Suppressor macrophage treated with lipopolysaccharide for 1 hour (primary cell): ENCODE data around the gene CCKAR.
A peak's percentile ranks its signal among the peaks of the same experiment; 100 is the strongest.

Source experiments
- DNase-seq, 3 donors: peaks; one replicate each; pipeline ENCODE4 v3.0.0-alpha.2; 2020 to 2022

The CCKAR gene

DNA sequence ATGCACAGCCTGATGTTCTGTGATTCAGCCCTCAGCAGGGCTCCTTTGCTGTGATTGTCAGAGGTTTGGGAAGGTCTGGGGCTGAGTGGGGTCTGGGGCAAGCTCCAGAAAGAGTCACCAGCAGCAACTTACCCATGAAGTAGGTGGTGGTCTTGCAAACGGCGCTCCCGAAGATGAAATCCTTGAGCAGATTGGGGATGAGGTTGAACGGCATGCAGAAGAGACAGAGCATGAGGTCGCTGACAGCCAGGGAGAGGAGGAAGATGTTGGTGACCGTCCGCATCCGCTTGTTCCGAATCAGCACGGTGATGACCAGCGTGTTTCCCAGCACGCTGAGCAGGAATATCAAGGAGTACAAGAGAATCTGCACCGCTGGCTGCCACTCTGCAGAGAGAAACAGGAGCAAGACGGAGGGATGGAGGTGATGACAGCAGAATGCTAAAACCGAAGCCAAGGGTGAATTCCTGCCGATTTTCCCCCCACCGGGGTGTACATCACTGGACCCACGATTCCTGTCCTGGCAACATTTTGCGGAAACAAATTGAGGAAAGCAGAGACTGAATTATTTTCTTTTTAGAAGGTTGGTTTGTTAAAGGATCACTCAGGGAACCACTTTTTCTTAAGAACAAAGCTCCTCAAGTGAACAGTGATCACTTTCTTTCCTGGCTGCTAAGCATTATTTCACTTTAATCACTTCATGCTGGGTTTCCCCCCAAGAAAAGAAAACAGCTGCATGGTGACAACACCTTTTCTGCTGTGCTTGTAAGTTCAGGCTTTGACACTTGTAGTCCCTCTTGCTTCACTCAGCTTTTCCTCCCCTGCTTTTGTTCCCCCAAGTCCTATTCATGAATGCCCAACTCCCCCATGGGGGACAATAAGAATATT lies 941 bp downstream of the CCKAR start:
- DNase-seq = no peak

DNA sequence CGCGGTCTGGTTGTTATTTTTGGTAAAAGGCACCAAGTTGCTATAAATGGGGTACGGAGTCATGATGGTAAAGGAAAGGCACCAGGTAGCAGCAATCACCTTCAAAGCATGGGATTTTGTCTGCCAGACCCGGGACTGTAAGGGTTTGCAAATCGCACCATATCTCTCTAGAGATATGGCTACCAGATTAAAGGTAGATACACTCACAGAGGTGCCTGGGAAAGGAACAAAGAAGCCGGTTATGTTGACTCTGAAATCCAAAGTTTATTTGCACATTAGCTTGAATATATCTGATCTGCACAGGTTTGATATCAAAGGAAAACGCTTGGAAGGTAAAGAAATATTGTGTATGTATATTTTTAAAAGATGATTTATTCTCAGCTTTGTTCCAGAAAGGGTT lies 4.6 kb downstream of the CCKAR start:
- no peak for DNase-seq

DNA sequence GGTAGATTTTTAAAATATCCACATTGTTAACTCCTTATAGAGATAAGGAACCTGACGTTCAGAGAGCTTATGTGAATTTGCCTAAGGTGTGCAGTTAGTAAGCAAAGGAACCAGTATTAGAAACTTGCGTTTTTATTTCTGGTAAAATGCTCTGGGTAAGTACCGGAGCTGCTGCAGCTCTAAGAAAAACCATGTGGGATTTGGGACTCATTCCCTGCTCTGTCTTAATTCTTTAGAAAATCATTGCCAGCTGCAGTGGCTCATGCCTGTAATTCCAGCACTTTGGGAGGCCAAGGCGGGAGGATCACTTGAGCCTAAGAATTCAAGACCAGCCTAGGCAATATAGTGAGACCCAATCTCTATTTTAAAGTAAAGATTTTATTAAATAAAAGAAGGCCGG lies 5.8 kb downstream of the CCKAR start:
- no peak for DNase-seq

DNA sequence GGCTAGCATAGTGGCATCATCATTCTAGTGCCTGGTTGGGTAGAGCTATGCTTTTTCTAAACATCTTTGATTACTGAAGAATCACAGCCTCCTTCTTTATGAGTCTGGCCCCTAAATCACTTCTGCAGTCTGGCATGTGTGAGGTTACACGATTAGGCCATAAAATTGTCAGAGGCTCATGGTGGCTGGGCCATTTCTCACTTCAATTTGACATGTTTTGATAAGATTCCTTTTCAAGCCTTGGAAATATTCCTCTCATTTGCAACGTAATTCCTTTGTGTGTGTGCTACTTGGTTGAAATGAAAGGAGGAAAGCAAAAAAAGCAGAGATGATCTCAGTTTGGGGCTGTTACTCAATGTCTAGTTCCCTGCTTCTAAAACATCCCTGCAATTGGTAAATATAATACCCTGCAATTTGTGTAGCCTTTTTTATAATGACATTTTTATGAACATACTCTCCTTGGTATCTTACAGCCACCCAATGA lies 6.2 kb downstream of the CCKAR start:
- DNase-seq = no peak

DNA sequence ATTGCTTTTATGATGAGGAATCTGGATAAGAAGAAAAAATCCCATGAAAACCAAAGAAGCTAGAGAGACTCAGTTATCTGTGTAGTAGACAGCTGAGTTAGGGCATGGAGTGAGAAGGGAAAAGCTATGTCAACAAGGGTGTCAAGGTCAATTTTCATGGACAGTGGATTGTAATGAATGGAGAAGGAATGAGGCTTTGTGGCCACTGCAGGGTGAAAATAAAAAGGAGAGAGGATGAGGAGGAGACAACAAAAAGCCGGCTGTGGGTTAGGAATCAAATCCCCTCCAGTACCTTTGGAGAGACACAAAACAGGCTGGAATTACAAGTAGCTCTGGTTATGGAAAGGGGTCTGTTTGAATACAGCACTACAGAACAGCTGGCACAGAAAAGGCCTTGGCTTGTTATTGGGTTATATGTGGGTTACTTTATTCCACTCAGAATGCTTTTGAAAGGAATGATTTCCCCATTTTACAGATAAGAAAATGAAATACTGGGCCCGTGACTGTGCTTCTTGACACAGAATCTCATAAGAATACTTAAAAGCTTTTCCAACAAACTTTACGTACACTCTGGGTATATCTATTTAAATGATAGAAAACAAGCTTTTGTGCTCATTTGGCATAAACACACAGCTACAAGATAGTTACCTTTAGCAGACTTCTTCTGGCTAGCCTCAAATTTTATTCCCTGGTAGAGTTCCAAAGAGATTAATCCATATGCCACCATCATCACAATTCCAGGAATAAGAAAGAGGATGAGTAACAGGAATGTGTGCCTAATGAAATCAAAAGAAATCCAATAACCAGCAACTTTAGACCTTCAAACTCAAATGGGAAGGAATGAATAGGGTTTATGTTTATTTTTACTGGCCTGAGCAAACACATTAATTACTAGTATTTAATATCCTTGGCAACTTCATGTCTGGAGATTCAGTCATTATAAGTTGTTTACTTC lies 7.5 kb downstream of the CCKAR start:
- no peak for DNase-seq

DNA sequence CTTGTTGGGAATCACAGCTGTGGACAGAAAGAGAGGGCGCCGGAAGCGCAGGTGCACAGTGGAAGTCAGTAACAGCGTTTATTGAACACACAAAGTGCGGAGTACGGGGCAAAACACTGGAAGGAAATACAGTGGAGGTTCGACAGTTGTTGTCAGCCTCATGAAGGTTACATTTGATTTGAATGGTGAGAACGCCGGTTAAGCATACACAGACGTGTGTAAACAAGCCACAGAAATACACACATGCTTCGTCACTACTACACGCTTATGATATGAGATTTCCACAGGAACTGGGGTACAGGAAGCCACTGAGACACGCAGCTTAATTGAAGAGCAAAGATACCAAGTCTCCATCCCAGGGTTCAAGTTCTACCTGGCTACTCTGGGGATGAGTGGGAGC lies 12.0 kb downstream of the CCKAR start:
- DNase-seq = no peak

DNA sequence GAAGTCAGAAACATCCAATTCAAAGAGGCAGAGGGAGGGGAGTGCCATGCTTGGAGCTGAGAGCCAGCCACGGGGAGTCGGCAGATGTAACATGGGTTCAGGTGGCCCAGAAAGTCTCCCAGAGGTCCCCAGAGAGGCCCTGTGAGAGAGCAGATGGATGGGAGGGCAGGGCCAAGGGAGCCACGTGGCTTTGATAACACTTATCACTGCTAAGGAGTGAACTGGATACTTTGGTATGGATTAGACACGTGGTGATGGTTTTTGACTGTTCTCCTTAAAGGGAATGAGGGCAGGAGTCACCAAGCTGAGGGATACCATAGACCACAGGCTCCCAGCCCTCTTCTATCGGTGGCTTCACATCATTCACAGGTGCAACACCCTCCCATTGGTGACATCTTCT lies 13.7 kb downstream of the CCKAR start:
- DNase-seq = no peak

DNA sequence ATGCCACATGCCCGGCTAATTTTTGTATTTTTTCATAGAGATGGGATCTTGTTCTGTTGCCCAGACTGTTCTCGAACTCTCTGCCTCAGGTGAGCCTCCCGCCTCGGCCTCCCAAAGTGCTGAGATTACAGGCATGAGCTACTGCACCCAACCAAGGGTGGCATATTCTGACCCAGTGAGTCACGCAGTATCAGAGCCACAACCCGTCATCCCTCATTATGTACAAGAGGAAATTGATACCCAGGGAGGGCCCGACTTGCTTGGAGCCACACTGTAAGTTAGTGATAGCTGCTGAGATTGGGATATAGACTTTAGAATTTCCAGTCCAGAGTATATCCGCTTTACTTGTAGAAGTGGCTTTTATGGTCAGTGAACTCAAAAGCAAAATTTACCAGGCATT lies 14.6 kb downstream of the CCKAR start:
- no peak for DNase-seq

DNA sequence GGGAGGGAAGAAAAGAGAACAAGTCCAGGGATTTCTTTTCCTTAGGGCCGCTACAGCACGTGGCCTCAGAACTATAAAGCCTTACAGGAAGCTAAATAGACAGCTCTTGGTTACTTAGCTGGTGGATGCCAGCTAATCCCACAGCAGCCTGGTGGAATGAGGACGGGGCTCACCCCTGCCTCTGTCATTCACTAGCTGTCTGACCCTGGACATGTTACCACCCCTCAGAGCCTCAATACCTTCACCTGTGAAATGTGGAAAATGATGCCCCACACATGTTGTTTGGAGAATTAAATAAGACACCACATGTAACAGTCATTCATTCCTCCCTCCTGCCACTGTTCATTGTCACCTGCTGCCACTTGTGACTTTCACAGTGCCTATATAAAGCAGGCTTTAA lies 15.7 kb downstream of the CCKAR start:
- DNase-seq = no peak

DNA sequence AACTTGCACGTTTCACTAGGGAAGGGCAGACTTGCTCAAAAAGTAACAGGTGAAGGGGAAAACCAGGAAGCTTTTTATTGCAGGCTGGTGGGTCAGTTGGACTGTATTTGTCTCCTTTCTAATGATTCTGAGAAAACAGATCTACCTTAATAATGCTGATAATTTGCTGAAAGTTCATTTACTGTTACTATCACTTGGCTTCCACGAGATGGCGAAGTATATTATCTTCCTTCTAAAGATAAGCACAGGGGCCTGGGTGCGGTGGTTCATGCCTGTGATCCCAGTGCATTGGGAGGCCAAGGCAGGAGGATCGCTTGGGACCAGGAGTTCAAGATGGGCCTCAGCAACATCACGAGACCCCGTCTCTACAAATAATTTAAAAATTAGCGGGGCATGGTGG lies 16.4 kb downstream of the CCKAR start:
- no peak for DNase-seq

DNA sequence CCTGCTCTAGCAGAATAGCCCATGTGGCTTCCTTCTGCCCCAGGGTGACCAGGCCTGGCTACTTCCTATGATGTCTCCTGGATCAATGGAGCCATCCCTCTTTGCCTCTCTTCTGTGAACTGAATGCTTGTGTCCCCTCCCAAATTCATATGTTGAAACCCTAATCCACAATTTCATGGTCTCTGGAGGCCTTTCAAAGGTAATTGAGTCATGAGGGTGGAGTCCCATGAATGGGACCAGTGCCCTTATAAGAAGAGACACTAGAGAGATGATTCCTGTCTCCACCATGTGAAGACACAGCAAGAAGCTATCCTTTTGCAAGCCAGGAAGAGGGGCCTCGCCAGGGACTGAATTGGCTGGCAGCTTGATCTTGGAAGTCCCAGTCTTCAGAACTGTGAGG lies 18.4 kb downstream of the CCKAR start:
- DNase-seq = no peak

DNA sequence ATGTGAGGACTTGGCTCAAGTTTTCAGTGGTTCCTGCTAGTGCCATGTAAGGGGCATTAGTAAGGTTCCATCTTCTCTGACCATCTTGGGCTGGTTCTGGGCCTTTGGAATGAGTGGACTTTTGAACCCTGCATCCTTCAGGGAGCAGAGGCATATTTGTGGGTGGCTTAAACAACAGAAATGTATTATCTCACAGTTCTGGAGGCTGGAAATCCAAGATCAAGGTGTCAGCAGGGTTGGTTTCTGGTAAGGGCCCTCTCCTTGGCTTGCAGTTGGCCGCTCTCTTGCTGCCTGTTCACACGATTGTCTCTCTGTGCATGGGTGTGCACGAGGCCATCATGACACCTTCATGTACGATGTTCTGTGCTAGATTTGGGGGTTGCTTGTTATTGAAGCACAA lies 21.3 kb downstream of the CCKAR start:
- DNase-seq = no peak

DNA sequence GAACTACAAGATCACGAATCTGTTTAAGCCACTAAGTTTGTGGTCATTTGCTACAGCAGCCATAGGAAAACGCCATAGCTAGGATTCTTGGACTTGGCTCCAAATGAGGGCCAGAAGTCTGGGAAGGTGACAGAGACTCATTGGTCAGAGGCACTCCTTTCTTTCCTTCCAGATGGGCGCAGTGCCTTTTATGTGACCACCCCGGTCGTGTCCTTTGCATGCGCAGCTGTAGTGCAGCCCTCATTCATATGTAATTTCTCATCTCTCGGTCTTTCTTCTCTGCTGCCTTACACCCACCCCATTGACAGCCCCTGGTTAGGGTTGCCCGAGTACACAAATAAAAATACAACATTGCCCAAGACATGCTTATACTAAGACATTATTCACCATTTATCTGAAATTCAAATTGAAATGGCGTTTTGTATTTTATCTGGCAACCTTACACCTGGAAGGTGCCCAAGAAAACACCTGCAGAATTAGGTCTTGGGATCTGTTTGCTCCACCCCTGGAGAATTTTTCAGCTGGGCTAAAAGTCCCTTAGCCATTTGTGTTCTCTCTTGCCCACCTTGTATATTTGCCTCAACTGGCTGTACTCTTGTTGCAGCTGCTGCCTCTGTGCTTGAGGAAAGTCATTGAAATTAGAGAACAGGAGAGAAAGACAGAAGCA lies 21.9 kb downstream of the CCKAR start:
- no peak for DNase-seq

DNA sequence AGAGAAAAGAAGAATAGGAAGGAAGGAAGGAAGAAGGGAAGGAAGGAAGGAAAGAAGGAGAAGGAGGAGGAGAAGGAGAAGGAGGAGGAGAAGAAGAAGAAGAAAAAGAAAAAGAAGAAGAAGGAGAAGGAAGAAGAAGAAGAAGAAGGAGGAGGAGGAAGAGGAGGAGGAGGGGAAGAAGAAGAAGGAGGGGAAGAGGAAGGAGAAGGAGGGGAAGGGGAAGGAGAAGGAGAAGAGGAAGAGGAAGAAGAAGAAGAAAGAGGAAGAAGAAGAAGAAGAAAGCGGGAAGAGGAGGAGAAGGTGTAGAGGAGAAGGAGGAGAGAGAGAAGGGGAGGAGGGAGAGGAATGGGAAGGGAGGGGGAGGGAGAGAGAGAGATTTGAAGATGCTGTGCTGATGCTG lies 22.6 kb downstream of the CCKAR start:
- no peak for DNase-seq

DNA sequence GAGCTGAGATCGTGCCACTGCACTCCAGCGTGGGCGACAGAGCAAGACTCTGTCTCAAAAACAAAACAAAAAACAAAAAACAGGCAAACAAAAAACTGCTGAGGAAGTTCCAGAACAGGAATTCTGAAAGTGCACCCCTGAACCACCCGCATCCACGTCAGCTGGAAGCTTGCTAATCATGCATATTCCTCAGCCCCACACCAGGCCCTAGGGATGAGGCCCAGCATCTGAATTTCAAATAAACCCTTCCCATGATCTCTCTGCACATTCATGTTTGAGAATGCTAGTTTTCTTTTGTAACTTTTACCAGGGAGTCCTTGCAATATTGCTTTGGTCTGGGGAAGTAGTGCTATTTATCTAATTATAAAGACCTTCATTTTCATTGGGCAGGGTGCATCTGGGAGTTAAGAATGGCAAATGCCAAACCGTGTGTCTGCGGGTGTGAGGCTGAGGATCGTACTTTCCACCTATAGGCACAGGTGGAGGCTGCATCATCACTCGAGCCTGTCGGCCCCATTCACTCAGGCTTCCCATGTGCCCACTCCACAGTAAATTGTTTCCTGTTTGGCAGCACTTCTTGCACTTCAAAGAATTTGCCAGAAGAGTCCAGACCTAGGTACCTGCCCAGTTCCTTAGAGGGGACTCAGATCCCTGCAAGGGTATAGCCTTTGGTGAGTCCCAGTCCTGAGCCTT lies 23.6 kb downstream of the CCKAR start:
- DNase-seq = no peak

DNA sequence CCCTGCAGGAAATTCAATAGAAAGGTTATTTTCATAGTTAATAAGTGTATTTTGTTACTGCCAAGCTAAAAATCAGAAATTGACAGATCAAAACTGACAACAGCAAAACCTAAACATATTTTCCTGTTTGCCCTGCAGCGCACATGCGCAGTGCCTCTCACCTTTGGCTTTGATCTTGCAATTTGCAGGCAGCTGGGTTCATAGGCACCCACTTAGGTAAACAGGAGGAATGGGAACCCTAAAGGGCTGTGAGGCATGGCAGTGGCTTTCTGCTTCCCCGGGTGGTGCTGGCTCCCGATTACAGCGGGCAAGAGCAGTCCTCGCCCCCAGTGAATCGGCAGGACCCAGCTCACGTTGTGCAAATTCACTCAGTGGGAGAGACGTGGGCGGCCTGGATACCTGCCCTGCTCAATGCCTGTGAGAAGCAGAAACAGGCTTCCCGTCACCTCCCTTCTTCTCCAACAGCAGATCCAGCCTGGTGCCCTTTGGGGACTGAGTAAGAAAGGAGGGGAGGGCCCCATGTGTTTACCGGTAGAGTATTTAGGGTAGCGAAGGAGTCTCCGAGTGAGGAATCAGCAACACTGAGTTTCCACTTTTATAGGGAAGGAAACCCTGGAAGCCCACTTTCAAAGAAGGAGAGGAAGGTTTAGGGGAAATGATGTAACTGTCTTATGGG lies 25.7 kb downstream of the CCKAR start:
- no peak for DNase-seq

DNA sequence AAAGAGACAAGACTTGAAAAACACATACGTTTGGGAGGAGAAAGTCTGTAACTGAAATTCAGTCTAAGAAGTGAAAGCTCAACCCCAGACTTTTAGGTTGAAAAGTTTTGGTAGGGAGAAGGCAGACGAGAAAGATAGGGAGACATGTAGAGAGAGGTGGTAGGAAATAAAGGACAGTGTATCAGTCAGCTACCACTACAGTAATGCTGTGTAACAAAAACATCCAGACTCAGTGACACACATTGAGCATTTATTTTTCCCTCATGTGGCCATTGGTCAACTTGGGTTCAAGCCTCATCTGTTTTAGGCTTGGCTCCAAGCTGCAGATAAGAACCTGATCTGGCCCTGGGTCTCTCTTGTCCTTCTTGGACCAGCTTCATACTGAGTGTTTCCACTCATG lies 26.9 kb downstream of the CCKAR start:
- DNase-seq = no peak

DNA sequence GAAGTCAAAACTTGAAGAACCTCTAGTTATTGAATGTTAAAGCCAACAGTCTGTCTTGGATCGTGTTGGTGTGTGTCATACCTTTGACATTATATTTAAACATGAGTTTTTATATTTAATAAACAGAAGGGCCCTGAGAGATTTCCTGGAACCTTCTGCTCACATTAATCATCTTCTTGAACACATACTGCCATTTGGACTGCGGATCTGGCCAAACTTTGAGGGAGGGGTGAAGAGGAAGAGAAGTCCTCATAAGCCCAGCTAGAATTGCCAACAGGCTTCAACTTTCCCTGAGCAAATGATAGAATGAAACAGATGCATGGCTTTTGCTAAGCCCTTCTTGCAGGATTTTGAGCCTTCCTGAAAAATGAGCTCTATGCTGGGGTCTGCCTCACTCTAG lies 27.4 kb downstream of the CCKAR start:
- no peak for DNase-seq

DNA sequence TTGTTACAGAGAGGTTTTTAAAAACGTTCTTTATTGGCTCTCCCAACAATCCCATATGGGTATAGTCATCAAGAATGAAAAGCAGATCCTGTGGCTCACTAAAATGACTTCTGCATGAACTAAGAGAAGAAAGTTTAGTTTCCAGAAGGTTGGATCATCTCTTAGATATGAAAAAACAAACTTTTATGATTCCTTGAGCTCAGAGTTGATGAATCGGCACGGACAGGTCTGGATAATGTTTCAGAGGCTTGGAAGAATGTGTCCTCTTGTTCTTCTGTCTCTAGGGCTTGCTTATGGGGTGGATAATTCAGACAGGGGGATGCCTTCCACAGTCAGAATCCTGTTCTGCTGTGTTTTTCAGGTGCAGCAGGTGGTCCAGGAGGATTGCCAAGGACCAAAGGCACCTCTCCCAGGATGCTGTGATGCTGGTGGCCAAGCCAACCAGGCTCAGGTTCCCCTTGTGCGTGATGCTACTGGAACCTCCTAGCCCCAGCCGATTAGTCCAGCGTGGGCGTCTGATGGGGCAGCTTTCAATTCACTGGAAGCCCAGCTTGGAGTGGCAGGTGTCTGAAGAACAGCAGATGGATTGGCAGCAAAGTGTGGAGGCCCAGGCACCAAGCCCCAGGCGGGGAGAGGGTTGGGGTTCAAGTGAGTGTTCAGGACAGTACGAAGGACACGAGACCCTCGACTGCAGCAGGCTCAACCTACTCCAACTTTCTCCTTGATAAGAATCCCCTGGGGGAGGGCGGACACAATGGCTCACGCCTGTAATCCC lies 30.3 kb downstream of the CCKAR start:
- DNase-seq = no peak

DNA sequence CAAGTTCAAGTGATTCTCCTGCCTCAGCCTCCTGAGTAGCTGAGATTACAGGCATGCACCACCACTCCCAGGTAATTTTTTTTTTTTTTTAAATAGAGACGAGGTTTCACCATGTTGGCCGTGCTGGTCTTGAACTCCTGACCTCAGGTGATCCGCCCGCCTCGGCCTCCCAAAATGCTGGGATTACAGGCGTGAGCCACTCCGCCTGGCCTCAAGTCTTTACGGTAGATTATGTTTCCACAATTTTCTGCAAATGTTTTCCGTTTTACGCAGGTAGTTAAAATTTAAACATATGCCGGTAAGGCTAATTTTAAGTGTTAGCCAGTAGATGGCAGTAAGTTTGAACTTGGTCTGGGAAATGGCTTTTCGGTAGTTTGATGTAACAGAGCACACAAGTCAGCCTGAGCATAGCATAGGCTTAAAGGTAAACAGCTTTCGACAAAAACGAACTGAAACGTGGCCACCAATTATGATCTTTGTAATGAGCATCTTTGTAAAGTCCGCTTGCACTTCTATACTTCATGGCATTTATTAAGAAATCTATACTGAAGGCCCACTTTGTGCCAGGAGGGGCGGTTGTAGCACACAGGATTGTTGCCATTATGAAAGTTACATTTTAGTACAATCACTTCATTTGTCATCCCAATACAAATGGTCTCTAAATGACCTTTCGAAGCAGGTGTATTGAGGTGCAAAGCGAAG lies 31.1 kb downstream of the CCKAR start:
- peak; percentile 44 to 65 (median 60) for DNase-seq

DNA sequence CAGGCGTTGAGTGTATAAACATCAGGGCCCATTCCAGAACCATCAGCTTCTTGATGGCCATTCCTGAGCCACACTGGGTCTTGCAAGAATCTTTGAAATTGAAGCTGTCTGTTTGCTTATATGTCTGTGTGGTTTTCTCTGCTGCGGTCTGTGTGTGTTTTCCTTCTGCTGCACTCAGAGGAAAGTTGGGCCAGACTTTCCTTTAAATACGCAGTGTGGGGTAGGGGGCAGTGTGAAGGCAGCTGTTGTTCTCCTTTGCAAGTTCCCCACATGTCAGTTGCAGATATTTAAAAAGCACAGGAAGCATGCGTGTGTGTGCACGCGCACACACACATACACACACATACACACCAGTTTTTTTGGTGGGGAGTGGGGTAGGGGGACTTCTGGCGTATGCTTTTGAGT lies 32.1 kb downstream of the CCKAR start:
- peak in 1 of 3 donors; percentile 4 for DNase-seq
